OCI-LY3 (cell line): ENCODE results near the gene ZNF841.

Source experiments
- CTCF ChIP-seq: fragments of 200-600, 300-600 bp; sonication (generic); IDR thresholded peaks from 2 replicates; pipeline ENCODE4 v1.5.1; 2014; ENCODE audit warnings: antibody characterized with exemption, low read length, low read depth
- EZH2phosphoT487 ChIP-seq: fragments of 200-600 bp; shearing (Covaris generic); IDR thresholded peaks from 2 replicates; pipeline ENCODE4 v1.6.1; 2018; ENCODE audit warnings: antibody characterized with exemption, mixed run types, low read depth

GRCh38 chr19:52039169-52039568, 56.4 kb downstream of the ZNF841 start:
- TF ChIP-seq CTCF = no peak
- TF ChIP-seq EZH2phosphoT487 = no peak
